Activated T-cell treated with anti-CD3 and anti-CD28 coated beads for 48 hours (primary cell): Measurements from ENCODE around the gene CAMK2D.

Experiments
- DNase-seq: peaks from one replicate; pipeline ENCODE4 v3.0.0-alpha.2; 2020; ENCODE audit warnings: low read depth

CAMK2D gene

DNA sequence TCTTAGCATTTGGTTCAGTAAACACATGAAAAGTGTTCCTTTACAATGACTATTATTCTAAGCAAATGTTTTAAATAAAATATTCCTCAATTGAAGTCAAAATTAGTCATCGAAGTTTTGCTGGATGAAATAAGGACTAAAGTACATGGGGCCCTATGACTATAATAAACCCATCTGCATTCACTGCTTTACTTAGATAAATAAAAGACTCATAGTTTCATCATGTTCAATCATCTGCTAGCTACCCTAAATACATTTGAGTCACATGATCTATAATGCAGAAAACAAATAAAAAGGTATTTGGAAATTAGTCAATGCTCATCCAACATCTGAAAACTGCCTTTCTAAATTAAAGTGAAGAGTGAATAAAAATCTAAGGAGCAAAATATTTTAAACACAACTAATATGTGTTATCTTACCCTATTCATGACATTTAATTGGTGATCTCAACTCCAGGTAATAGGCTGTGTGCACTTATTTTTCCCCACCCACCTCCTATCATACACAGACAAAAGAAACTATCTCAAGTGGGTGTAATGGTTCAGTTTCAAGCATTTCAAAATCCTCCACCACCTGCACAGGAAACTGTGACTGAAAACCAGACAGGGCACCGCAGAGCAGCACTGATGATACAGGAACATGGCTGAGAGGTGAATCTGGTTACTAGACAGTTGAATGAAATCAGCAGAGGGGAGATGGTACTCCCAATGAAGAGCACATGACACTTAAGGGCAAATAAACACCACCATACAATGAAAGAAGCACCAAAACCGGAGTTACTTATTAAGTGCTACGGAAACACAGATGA lies 78.6 kb downstream of the CAMK2D start:
- peak; percentile 68 for DNase-seq

DNA sequence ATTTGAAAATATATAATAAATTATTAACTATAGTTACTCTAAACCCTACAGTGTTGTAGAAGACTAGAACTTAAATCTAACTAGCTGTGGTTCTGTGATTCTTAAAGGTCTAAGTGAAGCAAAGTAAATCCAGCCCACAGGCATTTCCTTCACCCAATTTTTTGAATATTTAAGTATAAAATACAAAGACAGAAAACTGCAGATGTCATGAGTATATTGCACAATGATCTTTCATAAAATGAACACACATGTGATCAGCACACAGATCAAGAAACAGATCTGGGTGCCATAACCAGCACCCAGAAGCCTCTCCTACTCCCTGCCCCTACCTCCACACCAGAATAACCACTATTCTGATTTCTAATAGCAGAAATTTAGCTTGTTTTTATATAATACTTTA lies 82.9 kb downstream of the CAMK2D start:
- no peak for DNase-seq

DNA sequence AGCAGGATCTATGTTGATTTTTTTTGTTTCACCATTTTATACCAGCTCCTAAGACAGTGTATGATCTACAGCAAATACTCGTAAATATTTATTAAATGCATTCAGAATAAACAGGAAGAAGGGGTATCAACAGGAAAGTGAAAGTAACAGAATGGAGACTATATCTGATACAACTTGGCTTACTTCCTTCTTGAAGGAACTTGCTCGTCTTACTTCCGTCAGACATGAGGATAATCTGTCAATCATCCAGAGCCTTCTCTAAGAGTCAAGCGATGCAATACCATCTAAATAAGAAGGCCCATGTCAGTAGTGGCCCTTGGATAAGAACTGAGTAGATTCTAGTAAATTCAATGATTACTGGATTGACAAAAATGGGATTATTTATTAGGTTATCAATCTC lies 84.2 kb downstream of the CAMK2D start:
- no peak for DNase-seq

DNA sequence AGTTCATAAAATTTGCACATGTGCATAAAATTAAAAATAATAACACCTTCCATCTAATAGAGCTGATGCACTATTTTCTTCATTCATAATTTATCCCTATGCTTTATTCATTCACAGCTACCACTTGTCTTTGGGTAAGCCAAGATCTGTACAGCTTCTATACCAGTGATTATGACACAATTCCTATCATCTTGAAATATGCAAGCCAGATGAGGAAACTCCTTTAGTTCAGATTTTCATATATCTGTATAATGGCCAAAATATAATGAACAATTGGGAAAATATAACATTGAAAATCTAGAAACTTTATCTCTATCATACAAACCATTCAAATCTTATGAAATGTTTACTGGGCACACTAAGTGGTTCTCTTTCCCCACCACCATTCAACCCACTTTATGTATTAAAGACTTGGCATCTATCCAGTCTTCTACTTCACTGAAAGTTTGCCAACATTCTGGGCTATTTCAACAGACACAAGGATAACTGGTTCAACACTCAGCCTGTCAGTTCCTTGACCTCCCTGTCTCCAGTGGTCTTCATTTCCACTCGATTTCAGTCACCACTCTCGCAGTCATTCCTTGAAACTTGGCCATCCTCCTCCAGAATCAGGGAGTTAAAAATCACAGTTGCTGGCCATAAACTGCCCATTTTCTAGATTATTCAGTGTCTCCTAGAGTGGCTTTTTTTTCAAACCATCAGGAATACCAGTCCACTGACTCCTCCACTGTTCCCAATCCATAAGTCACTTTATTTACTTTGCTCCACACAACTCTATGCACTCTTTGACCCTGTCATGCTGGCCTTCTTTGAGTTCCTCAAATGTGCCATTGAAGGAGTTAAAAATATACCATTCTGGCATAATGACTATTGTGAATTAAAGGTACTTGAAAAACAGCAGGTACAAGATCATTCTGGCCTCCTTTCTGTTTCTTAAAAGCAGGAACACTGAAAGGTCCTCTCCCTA lies 85.5 kb downstream of the CAMK2D start:
- DNase-seq, result no peak

DNA sequence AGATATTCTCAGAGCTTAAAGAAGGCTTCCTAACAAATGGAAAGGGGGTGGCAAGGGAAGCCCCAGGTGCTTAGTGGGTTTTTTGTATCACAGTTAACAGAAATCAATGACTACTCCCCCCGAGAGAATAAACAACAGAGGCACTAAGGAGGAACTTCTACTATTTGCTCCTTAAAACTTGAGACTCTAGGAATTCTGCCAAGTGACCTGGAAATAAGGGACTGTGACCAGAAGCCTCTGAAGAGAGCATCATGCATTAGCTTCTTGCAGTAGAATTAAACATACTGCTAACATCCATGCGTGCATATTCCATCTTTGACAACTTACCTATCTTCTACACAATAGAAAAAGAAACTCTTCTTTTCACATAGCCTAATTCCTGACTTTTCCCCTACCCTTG lies 86.8 kb downstream of the CAMK2D start:
- no peak for DNase-seq

- DNase-seq, result no peak
Measured at GRCh38 chr4:113674251-113674650, 87.3 kb downstream of the CAMK2D start.

- DNase-seq, result peak; percentile 29
Measured at GRCh38 chr4:113673450-113673849, 88.1 kb downstream of the CAMK2D start.

- no peak for DNase-seq
Measured at GRCh38 chr4:113666386-113667114, 95.0 kb downstream of the CAMK2D start.

DNA sequence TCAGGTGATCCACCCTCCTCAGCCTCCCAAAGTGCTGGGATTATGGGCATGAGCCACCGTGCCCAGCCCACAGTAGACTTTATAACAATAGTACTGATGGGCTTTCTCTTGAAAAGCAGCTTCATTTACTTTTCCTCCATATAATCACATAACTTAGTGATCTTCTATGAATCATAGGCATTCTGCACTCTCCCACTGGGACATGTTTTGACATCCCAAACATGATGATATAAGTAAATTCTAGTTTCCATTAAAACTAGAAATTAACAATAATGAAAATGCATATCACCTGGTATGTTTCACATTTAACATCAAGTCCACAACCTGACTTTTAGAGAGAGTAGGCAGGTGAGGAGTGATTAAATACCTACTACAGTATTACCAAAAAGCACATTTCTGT lies 96.5 kb downstream of the CAMK2D start:
- no peak for DNase-seq

DNA sequence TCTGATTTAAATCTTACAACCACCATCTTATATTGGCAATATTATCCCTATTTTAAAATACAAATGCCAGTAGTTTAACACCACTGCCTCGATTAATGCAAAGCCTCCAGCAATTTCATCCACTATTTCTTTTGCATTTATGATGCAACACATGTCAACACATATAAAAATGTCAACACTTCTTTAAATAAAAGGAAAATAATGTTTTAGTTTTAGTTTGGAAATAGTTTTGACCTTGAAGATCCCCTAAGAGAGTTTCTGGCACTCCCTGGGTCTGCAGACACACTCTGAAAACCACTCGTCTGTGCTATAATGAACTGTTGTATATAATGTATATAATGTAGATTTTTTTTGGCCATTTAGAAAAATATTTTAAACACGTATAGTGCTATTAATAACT lies 99.0 kb downstream of the CAMK2D start:
- DNase-seq, result no peak

GRCh38 chr4:113659127-113659526 lies 102.4 kb downstream of the CAMK2D start:
- DNase-seq, result no peak

DNA sequence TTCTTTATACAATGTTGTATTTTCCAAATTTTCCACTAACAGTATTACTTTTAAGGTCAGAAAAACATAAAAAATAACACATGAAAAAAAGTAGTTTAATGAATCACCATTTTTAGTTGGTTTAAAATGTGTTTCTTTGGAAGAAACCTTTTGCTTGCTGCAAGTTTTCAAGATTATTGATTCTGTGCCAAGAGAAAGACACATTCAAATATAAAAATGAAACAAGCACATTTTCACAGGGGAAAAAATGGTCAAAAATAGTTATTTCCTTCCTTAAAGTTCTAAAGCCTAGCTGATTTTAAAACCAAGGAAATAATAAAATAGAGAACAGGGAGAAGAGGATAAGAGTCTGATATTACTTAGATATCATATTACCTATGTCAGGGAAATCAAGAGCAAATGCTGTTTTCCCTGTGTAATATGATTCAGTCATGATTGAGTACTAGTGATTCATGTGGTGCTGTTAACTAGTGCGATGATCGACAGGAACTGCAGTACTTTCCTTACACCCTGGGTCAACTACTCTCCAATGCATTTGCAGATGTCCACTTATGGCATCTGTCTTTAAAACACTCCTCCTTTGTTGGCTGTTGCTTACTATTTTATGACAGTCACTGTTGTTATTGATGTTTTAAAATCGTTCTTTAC lies 103.8 kb downstream of the CAMK2D start:
- no peak for DNase-seq

DNA sequence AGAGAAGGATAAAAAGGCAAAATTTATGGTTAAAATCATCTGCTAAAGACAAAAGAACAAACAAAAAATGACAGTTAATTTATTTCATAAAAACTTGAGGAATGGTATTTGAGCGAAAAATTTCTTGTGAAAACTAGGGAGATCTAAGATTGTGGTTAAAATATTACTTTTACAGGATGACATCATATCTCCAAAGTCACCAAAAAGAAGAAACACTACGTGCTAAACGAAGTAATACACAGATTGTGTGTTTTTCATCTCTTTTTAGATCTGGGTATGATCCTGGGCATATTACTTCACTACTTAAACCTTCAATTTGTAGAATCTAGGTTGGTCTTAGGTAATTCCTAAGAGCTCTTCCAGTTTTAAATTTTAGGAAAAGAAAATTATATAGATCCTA lies 107.7 kb downstream of the CAMK2D start:
- DNase-seq, result no peak

DNA sequence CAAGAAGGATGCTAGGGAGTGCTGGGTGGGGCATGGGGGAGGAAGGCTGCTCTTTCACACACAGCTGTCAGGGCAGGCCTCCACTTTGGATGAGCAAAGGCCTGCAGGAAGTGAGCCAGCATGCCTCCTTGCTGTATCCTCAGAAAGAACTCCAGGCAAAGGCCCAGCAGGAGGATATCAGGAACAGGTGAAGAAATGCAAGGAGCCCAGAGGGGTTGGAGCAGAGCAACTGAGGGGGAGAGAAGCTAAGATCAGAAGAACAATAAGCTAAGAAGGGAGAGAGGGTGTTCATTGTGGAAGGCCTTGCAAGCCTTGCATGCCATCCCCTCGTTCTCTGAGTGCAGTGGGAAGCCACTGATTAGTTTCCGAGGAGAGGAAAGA lies 115.1 kb downstream of the CAMK2D start:
- no peak for DNase-seq

- DNase-seq, result no peak
Measured at GRCh38 chr4:113645771-113646441, 115.6 kb downstream of the CAMK2D start.

DNA sequence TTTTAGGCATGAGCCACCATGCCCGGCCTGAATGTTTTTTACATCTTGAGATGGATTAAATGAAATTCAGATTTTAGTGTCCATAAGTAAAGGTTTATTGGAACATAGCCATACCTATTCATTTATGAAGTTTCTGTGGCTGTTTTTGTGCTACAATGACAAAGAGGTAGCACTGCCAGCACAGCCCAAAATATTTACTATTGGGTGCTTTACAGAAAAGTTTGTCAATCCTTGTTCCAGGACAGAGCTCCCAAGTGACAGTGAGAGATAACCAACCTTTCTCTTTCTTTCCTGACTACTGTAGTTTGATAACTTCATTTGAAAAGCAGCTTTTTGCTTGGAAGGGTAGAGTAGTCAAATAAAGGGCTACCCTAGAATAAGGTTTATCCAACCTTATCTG lies 116.2 kb downstream of the CAMK2D start:
- DNase-seq, result no peak

GRCh38 chr4:113644398-113644797 lies 117.1 kb downstream of the CAMK2D start:
- no peak for DNase-seq

- no peak for DNase-seq
Measured at GRCh38 chr4:113643505-113643904, 118.0 kb downstream of the CAMK2D start.

GRCh38 chr4:113641025-113641431 lies 120.5 kb downstream of the CAMK2D start:
- no peak for DNase-seq

GRCh38 chr4:113639326-113639725 lies 122.2 kb downstream of the CAMK2D start:
- no peak for DNase-seq

DNA sequence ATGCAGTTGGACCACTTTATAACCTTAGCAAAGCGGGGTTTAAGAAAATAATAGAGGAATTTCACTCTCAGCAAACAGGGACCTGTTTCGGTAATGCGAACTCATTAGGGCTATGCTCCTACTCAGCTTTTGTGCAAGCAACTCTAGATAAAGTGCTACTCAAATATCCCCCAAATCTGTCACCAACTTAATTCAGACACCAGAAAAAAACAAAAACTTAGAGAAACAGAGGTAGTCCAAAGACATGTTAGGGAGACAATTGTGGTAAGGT lies 123.0 kb downstream of the CAMK2D start:
- no peak for DNase-seq
